CD1c-positive myeloid dendritic cell (primary cell): ENCODE data around the gene PRKCSH.

Experiments
- DNase-seq: peaks from one replicate; pipeline ENCODE4 v3.0.0-alpha.2; 2016; ENCODE audit errors: extremely low spot score

Gene PRKCSH

GRCh38 chr19:11499890-11500420, 64.5 kb downstream of the PRKCSH start:
- DNase-seq = no peak
